Measurements from ENCODE around the gene NPTX1.

- TF ChIP-seq CTCF (IDR thresholded peaks at IDR 0.05) (no peak), POLR2A (IDR thresholded peaks at IDR 0.05) (no peak)
Observed at GRCh38 chr17:80424261-80424660, 52.1 kb downstream of the NPTX1 start.
